GM12891 (cell line): ENCODE measurements around the gene CAMK1D.

ENCODE experiments used
- POLR2A ChIP-seq: IDR thresholded peaks from 2 replicates; pipeline ENCODE4 v1.6.1; 2011; ENCODE audit warnings: low read depth, low read length, control low read depth
- POLR2AphosphoS5 ChIP-seq: IDR thresholded peaks from 2 replicates; pipeline ENCODE4 v1.6.1; 2011; ENCODE audit warnings: low read depth, low read length, control low read depth

- TF ChIP-seq POLR2A, result no peak
- TF ChIP-seq POLR2AphosphoS5, result no peak
These were observed 33.7 kb downstream of the CAMK1D start for GRCh38 chr10:12382956-12383531.
